Measurements from ENCODE around the gene LTBP1. TPM values are rescaled to one million over a fixed set of nuclear protein-coding genes. Genes with fewer than 3 reads are reported as not detected.

LTBP1 gene
- total and polyA plus RNA-seq, 4 donors, result 5.8 to 57.6 (median 10.2) TPM

DNA sequence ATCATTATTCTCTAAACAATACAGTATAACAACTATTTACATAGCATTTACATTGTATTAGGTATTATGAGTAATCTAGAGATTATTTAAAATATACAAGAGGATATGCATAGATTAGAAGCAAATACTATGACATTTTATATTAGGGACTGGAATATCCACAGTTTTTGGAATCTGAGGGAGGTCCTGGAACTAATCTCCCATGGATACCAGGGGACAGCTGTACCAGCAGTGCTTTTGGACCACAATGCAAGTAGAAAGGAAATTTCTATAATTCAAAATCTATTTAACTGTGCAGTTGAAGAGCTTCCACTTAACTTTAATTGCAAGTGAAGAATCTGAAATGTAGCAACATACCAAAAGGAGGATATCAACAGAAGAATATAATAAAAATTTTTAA, 120.8 kb downstream of the LTBP1 start:
- no peaks in the 10 kb centered on the region for H3K27me3 ChIP-seq (ENCODE audit: control insufficient read depth in 4 of 4, insufficient read depth in 4 of 4, low read length in 3 of 4)
- no peaks in the 10 kb centered on the region for H3K36me3 ChIP-seq (ENCODE audit: control insufficient read depth in 4 of 4, insufficient read depth in 3 of 4, low read depth in 1 of 4, low read length in 3 of 4)
- H3K4me3 ChIP-seq (ENCODE audit: low read depth in 1 of 3, low read length in 3 of 3), result no peak overlapping the region
- H3K4me1 ChIP-seq (ENCODE audit: control insufficient read depth in 4 of 4, insufficient read depth in 4 of 4, low read length in 3 of 4), result peaks cover 0 to 15% (median 4%) of the 10 kb centered on the region in 4 donors
- H3K9ac ChIP-seq (ENCODE audit: low read depth in 1 of 2, low read length in 2 of 2), result no peak overlapping the region
- no peaks in the 10 kb centered on the region for H3K9me3 ChIP-seq (ENCODE audit: control insufficient read depth in 4 of 4, low read length in 3 of 4)
- no peak overlapping the region for H3K27ac ChIP-seq (ENCODE audit: low read depth in 1 of 2, low read length in 2 of 2)
- DNase-seq (ENCODE audit: low spot score), result no peak
- TF ChIP-seq FOXA1 (IDR thresholded peaks at IDR 0.05) (no peak), NR2F2 (IDR thresholded peaks at IDR 0.05) (no peak), JUND (IDR thresholded peaks at IDR 0.05) (no peak), RXRA (IDR thresholded peaks at IDR 0.05) (no peak), HNF4A (conservative IDR thresholded peaks at IDR 0.05) (no peak), REST (IDR thresholded peaks at IDR 0.05) (no peak), FOXA2 (IDR thresholded peaks at IDR 0.05) (no peak), TAF1 (conservative IDR thresholded peaks at IDR 0.05) (no peak), SP1 (IDR thresholded peaks at IDR 0.05) (no peak), HNF4G (IDR thresholded peaks at IDR 0.05) (no peak), EGR1 (IDR thresholded peaks at IDR 0.05; ENCODE audit: low read depth in 2 of 2) (no peak), GABPA (IDR thresholded peaks at IDR 0.05 in 1 of 2, conservative IDR thresholded peaks at IDR 0.05 in 1 of 2) (no peak), RAD21 (IDR thresholded peaks at IDR 0.05) (no peak), YY1 (IDR thresholded peaks at IDR 0.05) (no peak)
- TF ChIP-seq, protein P1, sequence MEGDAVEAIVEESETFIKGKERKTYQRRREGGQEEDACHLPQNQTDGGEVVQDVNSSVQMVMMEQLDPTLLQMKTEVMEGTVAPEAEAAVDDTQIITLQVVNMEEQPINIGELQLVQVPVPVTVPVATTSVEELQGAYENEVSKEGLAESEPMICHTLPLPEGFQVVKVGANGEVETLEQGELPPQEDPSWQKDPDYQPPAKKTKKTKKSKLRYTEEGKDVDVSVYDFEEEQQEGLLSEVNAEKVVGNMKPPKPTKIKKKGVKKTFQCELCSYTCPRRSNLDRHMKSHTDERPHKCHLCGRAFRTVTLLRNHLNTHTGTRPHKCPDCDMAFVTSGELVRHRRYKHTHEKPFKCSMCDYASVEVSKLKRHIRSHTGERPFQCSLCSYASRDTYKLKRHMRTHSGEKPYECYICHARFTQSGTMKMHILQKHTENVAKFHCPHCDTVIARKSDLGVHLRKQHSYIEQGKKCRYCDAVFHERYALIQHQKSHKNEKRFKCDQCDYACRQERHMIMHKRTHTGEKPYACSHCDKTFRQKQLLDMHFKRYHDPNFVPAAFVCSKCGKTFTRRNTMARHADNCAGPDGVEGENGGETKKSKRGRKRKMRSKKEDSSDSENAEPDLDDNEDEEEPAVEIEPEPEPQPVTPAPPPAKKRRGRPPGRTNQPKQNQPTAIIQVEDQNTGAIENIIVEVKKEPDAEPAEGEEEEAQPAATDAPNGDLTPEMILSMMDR (IDR thresholded peaks at IDR 0.05; ENCODE audit: low read depth, low read length, missing input control), result no peak
- TF ChIP-seq, protein P2, sequence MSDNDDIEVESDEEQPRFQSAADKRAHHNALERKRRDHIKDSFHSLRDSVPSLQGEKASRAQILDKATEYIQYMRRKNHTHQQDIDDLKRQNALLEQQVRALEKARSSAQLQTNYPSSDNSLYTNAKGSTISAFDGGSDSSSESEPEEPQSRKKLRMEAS (IDR thresholded peaks at IDR 0.05), result no peak
- TF ChIP-seq, protein P3, sequence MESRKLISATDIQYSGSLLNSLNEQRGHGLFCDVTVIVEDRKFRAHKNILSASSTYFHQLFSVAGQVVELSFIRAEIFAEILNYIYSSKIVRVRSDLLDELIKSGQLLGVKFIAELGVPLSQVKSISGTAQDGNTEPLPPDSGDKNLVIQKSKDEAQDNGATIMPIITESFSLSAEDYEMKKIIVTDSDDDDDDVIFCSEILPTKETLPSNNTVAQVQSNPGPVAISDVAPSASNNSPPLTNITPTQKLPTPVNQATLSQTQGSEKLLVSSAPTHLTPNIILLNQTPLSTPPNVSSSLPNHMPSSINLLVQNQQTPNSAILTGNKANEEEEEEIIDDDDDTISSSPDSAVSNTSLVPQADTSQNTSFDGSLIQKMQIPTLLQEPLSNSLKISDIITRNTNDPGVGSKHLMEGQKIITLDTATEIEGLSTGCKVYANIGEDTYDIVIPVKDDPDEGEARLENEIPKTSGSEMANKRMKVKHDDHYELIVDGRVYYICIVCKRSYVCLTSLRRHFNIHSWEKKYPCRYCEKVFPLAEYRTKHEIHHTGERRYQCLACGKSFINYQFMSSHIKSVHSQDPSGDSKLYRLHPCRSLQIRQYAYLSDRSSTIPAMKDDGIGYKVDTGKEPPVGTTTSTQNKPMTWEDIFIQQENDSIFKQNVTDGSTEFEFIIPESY (IDR thresholded peaks at IDR 0.05), result no peak
- TF ChIP-seq, protein P4, sequence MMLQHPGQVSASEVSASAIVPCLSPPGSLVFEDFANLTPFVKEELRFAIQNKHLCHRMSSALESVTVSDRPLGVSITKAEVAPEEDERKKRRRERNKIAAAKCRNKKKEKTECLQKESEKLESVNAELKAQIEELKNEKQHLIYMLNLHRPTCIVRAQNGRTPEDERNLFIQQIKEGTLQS (IDR thresholded peaks at IDR 0.05), result no peak

Measured in liver (tissue), 9 donors.